Stimulated activated CD8-positive, alpha-beta memory T cell treated with anti-CD3 and anti-CD28 coated beads, Interleukin-15, amount 100 ng/mL, for 1 hour (primary cell): ENCODE data around the gene FHAD1.

Source experiments
- DNase-seq: peaks from one replicate; pipeline ENCODE4 v3.0.0-alpha.2; 2020; ENCODE audit warnings: low read depth

Gene FHAD1

DNA sequence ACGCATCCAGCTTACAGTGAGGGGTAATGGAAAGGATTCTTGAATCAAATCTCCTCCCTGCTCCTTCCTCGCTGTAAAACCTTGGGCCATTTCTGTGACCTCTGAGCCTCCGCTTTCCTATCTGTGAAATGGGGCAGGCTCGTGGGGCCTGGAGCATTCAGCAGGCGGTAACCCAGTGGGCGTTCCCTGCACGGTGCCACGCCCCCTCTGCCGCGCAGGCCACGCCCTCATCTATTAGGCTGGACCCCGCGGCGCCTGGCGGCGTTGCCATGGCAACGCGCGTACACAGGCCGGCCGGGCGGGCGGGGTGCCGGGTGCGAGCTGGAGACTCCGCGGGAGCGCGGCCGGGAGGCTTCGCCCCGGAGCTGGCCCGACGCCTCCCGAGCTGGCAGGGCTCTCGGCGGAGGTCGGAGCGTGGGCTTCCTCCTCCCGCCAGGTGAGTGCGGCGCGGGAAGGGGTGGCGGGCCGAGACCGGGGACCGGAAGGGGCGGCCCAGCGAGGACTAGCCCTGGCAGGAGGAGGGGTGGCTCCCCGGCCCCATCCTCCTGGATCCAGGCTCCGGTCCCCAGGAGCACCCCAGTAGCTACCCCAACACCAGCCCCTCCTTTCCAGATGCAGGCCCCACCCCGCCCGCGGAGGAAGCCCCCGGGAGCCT lies at the start of gene FHAD1:
TSS of gene FHAD1 (plus strand) at position 264 of the 655 bp plus-strand sequence. CDS start 4,562 bp downstream, outside the sequence.
- DNase-seq = no peak

DNA sequence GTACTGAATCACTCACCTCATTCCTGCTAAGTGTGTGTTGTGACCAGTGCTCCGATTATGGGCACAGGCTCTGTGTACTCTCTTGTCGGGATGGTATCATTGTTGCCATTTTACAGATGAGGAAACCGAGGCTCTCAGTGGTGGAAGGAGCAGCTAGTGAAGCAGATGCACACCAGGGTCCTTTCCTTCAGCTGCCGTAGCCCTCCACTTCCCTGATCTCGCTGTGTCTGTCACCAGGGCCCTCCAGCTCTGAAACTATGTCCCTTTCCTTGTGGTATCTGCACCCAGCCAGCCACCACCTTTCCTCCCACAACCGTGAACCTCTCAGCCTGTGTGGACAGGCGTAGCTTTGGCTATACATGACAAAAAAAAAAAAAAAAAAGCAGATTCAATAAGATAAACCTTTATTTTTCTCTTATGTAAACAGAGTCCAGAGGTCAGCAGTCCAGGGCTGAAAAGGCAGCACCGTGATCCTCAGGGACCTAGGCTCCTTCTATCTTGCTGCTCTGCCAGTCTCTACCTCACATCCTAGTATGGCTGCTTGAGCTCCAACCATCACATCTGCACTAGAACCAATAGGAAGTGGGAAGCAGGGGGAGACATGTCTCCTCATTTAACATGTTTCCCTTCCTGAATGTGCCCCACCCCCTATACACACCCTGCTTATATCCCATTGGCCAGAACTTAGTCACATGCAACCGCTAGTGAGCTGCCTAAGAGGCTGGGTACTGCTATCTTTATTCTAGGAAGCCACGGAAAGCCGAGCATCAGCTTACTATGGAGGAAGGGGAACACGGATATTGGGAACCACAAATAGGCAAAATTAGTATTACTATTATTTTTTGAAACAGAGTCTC lies 49.2 kb upstream of the FHAD1 start:
- DNase-seq = no peak

DNA sequence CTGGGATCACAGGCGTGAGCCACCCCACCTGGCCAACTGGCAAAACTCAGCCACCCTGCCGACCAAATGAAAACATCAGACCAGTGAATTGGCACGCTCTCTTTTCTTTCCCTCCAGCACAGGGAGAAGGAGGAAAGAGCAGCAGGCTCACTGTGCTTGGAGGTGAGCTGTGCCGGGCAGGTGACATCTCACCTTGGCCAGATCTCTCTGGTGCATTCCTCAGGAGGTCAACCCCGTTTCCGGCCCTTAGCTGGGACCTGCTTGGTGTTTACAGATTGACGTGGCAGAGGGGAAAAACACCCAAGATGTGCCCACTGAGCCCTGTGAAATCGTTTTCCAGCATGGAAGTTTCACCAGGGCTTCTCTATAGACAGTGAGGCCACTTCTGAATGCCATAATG lies 48.3 kb upstream of the FHAD1 start:
- no peak for DNase-seq

GRCh38 chr1:15201221-15201620 lies 45.8 kb upstream of the FHAD1 start:
- DNase-seq = no peak

- DNase-seq = no peak
Observed at GRCh38 chr1:15201849-15202551, 45.0 kb upstream of the FHAD1 start.

DNA sequence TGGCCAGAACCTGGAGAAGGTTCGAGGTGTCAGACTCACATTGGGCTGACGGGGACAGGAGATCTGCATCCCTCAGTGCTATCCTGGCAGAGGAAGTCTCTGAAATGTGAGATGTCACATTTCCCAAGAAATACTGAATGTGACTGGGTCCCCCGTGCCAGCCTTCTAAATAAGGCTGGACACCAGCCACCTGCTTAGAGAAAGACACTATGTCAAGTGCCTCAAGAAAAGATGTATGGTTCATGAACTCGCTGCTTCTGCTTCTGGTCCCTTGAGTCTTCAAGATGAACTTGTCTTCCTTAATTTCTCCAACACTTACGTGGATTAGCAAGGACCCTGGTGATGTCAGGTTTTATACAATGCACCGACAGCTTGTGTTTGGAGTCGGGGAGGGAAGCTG lies 42.1 kb upstream of the FHAD1 start:
- DNase-seq = no peak

DNA sequence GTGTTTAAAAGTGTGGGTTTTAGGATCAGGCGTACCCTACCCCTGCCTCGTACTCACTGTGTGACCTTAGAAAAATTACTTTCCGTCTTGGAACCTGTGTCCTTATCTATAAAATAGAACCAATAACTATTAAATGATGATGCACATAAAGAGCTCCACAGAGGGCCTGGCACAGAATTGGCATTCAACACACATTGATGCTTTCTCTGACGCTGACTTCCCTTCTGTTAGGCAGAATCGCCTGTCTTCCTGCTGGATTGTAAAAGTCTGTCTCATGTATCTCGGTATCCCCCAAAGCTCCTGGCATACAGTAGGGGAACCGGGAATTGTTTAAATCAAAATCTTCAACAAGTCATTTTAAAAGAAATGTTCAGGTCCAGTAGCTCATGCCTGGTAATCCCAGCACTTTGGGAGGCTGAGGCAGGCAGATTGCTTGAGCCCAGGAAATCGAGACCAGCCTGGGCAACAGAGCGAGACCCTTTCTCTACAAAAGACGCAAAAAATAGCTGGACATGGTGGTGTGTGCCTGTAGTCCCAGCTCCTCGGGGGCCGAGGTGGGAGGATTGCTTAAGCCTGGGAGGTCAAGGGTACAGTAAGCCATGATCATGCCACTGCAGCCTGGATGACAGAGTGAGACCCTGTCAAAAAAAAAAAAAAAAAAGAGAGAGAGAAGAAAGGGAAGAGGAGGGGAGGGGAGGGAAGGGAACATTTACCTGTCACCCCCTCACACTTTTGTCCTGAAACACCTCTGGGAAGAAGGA lies 41.3 kb upstream of the FHAD1 start:
- no peak for DNase-seq

DNA sequence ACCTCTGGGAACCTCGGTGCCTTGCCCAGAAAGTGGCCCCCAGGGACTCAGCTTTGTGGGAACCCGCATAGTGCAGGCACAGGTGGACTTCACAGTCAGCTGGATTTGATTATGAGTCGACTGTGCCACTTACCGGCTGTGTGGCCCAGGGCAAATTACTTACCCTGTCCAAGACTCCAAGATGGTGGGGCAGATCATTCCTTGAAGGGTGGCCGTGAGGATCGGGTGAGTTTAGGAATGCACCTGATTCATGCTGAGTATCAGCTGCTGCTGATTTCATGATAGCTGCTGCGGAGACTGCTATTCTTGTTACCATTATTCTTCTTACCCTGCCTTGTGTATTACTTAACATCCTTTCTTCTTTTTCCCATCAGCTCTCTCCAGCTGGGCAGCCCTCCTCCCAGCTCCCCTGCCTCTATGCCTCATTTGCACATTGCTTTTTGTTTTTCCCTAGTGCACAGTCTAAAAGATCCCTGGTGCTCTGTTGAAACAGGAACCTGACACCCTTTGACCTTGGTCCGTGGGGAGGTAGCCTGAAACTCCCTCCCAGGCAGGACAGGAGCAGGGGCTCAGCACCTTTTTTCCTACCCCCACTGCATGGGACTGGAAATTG lies 40.5 kb upstream of the FHAD1 start:
- no peak for DNase-seq

DNA sequence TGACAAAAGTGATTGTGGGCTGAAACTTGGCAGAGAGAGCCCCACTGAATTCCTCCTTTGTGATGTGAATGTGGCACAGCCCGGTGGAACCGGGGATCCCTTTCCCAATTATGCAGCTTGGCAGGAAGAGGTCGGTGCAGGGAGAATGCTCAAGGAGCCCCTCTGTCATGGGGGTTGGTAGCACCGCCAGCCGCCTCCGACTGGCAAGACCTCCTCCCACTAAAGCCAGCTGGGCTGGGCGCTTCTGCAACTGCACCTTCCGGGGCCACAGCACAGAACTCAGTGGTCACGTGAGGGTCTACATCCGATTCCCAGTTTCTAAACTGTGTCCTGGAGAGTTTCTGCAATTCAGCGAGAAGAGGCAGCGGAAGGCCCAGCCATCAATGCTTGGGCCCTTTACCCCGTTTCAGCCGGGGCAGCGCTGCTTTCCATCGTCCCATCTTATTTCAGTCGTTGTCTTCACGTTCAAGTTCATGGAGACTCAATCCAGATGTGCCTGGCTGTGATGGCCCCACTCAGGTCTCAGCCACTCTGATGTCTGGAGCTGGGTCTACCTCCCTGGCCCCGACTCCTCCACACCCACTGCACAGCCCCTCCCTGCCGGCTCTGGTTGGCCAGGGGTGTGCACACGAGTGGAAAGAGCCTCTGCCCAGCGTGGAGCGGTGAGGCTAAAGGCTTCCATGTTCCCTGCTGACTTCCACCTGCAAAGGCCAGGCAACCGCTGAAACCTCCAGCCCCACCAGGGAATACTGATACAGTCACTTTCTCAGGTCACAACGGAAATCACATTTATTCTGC lies 39.8 kb upstream of the FHAD1 start:
- DNase-seq = no peak

- DNase-seq = no peak
Observed at GRCh38 chr1:15207829-15208429, 39.1 kb upstream of the FHAD1 start.

GRCh38 chr1:15210651-15211375 lies 36.2 kb upstream of the FHAD1 start:
- DNase-seq = no peak

DNA sequence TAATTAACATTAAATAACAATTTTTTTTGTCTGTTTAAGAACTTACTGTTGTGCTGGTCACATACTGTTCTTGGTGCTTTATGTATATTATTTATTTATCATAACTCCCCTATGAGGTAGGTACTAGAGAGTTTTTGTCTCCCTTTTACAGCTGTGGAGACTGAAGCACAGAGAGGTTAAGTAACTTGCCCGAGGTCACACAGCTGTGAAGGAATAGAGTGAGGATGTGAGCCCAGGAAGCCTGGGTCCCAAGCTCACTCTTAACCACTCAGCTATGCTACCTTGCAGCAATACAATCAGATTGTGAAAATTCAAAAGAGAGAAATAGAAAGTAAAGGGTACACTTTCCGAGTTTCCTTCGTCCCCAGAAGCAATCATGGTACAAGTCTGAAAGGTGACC lies 35.6 kb upstream of the FHAD1 start:
- no peak for DNase-seq

GRCh38 chr1:15212216-15212953 lies 34.6 kb upstream of the FHAD1 start:
- no peak for DNase-seq

DNA sequence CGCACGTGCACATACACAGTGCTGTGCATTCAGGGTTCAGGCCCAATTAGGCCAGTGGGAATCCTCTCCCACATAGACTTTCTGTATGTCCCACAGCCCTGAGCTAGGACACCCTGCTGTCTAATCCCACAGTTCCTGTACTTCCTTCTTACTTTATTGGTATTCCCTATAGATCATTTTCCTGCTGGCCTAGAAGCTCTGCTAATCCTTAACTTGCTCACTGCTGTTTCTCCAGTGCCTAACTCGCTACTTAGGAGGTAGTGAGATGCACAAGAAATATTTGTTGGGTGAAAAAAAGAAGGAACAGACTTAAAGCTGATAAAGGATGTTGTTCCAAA lies 34.1 kb upstream of the FHAD1 start:
- DNase-seq = no peak

GRCh38 chr1:15213341-15213821 lies 33.6 kb upstream of the FHAD1 start:
- no peak for DNase-seq

- DNase-seq = no peak
Observed at GRCh38 chr1:15214527-15214926, 32.5 kb upstream of the FHAD1 start.

DNA sequence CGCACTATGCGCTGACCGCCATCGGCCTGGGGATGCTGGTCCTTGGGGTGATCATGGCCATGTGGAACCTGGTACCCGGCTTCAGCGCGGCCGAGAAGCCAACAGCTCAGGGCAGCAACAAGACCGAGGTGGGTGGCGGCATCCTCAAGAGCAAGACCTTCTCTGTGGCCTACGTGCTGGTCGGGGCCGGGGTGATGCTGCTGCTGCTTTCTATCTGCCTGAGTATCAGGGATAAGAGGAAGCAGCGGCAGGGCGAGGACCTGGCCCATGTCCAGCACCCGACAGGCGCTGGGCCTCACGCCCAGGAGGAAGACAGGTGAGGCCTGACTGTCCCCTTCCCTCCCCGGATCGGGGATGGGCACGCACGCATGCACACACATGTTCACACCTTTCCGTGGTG lies 31.9 kb upstream of the FHAD1 start:
- no peak for DNase-seq

- DNase-seq = no peak
Observed at GRCh38 chr1:15217654-15218053, 29.4 kb upstream of the FHAD1 start.
